GM13977 (cell line): ENCODE results near the gene NID1.

Source experiments
- DNase-seq: peaks from one replicate; pipeline ENCODE4 v3.0.0; 2012; ENCODE audit warnings: low spot score
- in situ Hi-C: fragments of 300-500 bp; cut with MboI; formaldehyde crosslinking; loops from one replicate; pipeline ENCODE4 v1.12.0; 2022; ENCODE audit warnings: low sequenced_read_pairs, low pct_unique_long_range_greater_than_20kb, mixed read lengths, inconsistent platforms; ENCODE audit not compliant: unreplicated experiment
- TF ChIP-seq, protein P1 (sequence below): IDR thresholded peaks from 2 replicates; pipeline ENCODE4 v1.5.1; 2012; ENCODE audit warnings: mild to moderate bottlenecking, control low read depth; ENCODE audit not compliant: insufficient read depth; ENCODE audit errors: extremely low read depth, missing control alignments

The NID1 gene

DNA sequence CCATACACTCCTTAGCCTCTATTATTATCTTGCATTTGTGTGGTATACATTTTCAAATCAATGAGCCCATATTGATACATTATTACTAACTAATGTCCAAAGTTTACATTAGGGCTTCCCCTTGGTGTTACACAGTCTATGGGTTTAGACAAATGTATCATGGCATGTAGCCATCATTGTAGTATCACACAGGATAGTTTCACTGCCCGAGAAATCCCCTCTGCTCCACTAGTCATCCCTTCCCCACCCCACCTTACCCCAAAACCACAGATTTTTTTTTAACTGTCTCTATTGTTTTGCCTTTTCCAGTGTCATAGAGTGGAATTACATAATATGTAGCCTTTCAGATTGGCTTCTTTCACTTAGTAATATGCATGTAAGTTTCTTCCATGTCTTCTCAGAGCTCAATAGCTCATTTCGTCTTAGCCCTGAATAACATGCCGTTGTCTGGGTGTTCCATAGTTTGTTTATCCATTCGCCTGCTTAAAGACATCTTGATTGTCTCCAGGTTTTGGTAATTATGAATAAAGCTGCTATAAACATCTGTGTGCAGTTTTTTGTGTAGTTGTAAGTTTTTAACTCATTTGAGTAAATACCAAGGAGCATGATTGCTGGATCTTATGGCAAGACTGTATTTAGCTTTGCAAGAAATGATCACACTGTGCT lies 111.8 kb downstream of the NID1 start:
- TF ChIP-seq, protein P1, sequence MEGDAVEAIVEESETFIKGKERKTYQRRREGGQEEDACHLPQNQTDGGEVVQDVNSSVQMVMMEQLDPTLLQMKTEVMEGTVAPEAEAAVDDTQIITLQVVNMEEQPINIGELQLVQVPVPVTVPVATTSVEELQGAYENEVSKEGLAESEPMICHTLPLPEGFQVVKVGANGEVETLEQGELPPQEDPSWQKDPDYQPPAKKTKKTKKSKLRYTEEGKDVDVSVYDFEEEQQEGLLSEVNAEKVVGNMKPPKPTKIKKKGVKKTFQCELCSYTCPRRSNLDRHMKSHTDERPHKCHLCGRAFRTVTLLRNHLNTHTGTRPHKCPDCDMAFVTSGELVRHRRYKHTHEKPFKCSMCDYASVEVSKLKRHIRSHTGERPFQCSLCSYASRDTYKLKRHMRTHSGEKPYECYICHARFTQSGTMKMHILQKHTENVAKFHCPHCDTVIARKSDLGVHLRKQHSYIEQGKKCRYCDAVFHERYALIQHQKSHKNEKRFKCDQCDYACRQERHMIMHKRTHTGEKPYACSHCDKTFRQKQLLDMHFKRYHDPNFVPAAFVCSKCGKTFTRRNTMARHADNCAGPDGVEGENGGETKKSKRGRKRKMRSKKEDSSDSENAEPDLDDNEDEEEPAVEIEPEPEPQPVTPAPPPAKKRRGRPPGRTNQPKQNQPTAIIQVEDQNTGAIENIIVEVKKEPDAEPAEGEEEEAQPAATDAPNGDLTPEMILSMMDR, result no peak
- peak; percentile 74 for DNase-seq
- in situ Hi-C loops, result loop anchor here (25.0 kb wide), 1 partner anchor 441 kb away; the partner anchor contains the start of gene B3GALNT2

DNA sequence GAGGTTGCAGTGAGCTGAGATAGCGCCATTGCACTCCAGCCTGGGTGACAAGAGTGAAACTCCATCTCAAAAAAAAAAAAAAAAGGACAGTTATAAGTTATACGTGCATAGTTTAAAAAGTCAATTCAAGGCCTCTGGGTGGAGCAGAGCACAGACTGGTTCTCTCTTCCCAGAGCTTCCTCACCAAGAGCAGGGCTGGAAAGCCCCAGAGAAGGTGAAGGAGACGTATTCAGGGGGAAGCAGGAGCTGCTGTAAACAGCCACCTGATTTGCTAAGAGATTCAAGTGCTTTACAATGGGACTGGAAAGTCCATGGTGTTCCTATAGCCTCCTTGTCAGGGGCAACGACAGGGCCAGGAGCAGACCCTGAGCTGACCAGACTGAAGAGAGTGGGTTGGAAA lies 113.2 kb downstream of the NID1 start:
- DNase-seq, result no peak
- TF ChIP-seq, protein P1, result no peak
- in situ Hi-C loops, result loop anchor here (25.0 kb wide), 1 partner anchor 439 kb away; the partner anchor contains the start of gene B3GALNT2

DNA sequence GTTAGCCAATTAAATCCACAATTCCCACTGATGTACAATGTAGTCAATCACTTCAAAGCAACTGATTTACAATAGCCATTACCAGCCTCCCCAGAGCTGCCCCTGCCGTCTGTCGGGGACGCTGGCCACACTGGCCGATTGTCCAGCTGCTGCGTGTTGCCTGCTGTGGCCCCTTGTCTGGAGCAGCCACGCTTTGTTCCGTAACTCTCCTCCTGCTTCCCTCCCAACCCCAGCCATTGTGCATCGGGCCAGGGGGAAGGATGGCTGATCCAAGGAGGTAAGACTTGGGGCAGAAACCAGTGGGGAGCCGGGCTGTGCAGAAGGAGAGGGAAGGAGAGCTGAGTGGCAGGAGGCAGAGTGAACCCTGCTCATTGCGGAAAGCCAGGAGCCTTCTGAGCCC lies 114.6 kb downstream of the NID1 start:
- no peak for DNase-seq
- in situ Hi-C loops, result loop anchor here (25.0 kb wide), 1 partner anchor 438 kb away; the partner anchor contains the start of gene B3GALNT2
- TF ChIP-seq, protein P1, result no peak

DNA sequence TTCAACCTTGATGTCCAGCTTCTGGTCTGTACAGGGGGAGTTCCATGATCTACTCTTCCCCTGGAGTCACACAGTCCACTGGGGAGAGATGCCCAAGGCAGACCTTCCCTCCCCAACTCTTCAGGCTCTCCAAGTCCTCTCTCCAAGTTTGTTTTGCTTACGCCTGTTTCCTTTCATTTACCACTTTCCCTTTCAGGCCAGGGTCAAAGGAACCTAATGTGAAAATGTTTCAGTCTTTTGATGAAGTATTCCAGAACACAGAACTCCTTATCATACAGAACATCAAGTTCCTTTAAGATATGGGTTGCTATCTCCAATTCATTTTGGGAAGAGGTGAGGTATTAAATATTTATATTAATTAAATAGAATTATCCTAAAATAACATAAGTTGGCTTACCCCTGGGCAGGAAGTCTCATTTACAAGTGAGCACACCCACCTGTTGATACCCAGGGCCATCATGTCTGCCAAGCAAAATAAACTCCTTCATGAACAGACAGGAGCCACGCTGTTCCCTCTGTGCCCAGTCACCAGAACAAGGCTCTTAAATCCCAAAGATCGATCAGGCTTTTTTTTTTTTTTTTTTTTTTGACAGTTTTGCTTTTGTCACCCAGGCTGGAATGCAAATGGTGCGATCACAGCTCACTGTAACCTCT lies 116.0 kb downstream of the NID1 start:
- in situ Hi-C loops, result loop anchor here (10.0 kb wide), 1 partner anchor 64 kb away; no protein-coding TSS in a partner anchor
- TF ChIP-seq, protein P1, result no peak

DNA sequence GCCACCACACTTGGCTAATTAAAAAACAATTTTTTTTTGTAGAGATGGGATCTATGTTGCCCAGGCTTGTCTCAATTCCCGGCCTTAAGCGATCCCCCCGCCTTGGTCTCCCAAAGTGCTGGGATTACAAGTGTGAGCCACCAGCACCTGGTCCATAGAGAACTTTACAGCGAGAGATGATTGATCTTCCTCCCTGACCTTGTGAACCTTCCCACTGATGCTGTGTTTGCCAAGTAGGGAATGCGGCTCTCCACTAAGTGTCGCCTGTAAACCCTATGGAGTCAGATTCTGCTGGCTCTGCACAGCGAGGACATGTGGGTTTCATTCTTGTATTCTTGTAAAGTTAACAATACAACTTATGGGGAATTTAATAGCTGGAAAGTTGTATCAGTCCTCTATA lies 116.9 kb downstream of the NID1 start:
- TF ChIP-seq, protein P1, result no peak

More for the DNA sequence above, 116.0 kb downstream of the NID1 start:
- DNase-seq, result no peak

DNA sequence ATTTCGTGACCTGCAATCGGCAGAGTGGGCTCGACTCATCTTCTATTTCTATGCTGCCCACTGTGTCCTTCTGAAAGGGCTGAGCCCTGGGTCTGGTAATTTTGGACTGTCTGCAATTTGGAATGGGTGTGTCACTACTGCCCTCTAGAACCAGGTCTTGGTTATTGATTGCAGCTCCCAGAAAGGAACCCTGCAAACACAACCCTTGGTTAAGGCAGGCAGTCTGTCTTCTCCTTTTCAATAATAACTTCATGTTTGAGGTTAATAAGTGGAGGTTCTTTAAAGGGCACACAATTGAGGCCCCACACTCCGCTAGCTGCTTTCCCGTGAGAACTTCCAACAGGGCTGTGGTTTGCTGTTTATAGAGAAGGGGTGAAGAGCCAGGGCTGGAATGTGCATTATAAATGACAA lies 118.3 kb downstream of the NID1 start:
- DNase-seq, result no peak
- in situ Hi-C loops, result loop anchor here (10.0 kb wide), 1 partner anchor 62 kb away; no protein-coding TSS in a partner anchor
- TF ChIP-seq, protein P1, result peak; percentile 60

More for the DNA sequence above, 116.9 kb downstream of the NID1 start:
- DNase-seq, result no peak
- in situ Hi-C loops, result loop anchor here (10.0 kb wide), 1 partner anchor 63 kb away; no protein-coding TSS in a partner anchor
